Smooth muscle cell (in vitro differentiated cells): ENCODE measurements around the gene MRO. TPM values are rescaled to one million over a fixed set of nuclear protein-coding genes. Genes with fewer than 3 reads are reported as not detected.

ENCODE experiments used
- DNase-seq: peaks from one replicate; lab custom pipeline; 2025; ENCODE audit not compliant: unreplicated experiment; lab: John Stamatoyannopoulos, UW
- H2AFZ ChIP-seq: fragments of 200-600 bp; sonication (generic); 2 replicates; pipeline ENCODE4 v1.6.0; 2016; ENCODE audit warnings: antibody characterized with exemption, low read depth, mild to moderate bottlenecking
- H3F3A ChIP-seq: fragments of 200-600 bp; sonication (generic); 2 replicates; pipeline ENCODE4 v1.6.0; 2017; ENCODE audit warnings: antibody characterized with exemption, low read depth
- H3K27ac ChIP-seq: fragments of 200-600 bp; sonication (generic); 2 replicates; pipeline ENCODE4 v1.5.1; 2016; ENCODE audit warnings: low read depth, mild to moderate bottlenecking
- H3K27me3 ChIP-seq: fragments of 200-600 bp; sonication (generic); 2 replicates; pipeline ENCODE4 v1.6.1; 2016; ENCODE audit warnings: low read depth, mild to moderate bottlenecking
- H3K36me3 ChIP-seq: fragments of 200-600 bp; sonication (generic); 2 replicates; pipeline ENCODE4 v1.5.1; 2016; ENCODE audit warnings: low read depth
- H3K4me1 ChIP-seq: fragments of 200-600 bp; sonication (generic); 2 replicates; pipeline ENCODE4 v1.5.1; 2016; ENCODE audit warnings: low read depth
- H3K4me2 ChIP-seq: fragments of 200-600 bp; sonication (generic); 2 replicates; pipeline ENCODE4 v1.6.0; 2016; ENCODE audit warnings: mild to moderate bottlenecking
- H3K4me3 ChIP-seq: fragments of 200-600 bp; sonication (generic); 2 replicates; pipeline ENCODE4 v1.5.1; 2016; ENCODE audit warnings: mild to moderate bottlenecking
- H3K79me2 ChIP-seq: fragments of 200-600 bp; sonication (generic); 2 replicates; pipeline ENCODE4 v1.6.0; 2016; ENCODE audit warnings: low read depth, mild to moderate bottlenecking
- H3K9ac ChIP-seq: fragments of 200-600 bp; sonication (generic); 2 replicates; pipeline ENCODE4 v1.6.0; 2016; ENCODE audit warnings: low read depth
- H3K9me3 ChIP-seq: fragments of 200-600 bp; sonication (generic); replicated peaks from 2 replicates; pipeline ENCODE4 v1.5.1; 2016; ENCODE audit warnings: low read depth
- H4K20me1 ChIP-seq: fragments of 200-600 bp; sonication (generic); 2 replicates; pipeline ENCODE4 v1.6.0; 2016; ENCODE audit warnings: low read depth
- WGBS: methylation state at CpG from one replicate; pipeline ENCODE4 v1.1.7; 2016; ENCODE audit warnings: low lambda C conversion rate; 5-methylcytosine and 5-hydroxymethylcytosine counted together
- polyA plus RNA-seq: library from polyadenylated mRNA; unstranded; fragments of >200 nt; fragmentation: Nextera tagmentation; extraction: Ambion mirVana; gene quantifications from 2 replicates; pipeline ENCODE4 v1.2.1, GENCODE V29; 2016
- total RNA-seq: library from RNA; depleted of rRNA; stranded (reverse); fragments of >200 nt; gene quantifications from 2 replicates; pipeline ENCODE4 v1.2.3, GENCODE V29; 2014
- TF ChIP-seq, protein P1 (sequence below): fragments of 200-600 bp; sonication (generic); IDR thresholded peaks from 2 replicates; pipeline ENCODE4 v1.5.1; 2017; ENCODE audit warnings: borderline replicate concordance, mild to moderate bottlenecking, antibody characterized with exemption; ENCODE audit not compliant: insufficient read depth, poor library complexity, severe bottlenecking

Gene MRO
- total and polyA plus RNA-seq, 2 experiments from 2014 or later: not detected

GRCh38 chr18:50807176-50807575, 12.6 kb downstream of the MRO start:
- TF ChIP-seq, protein P1, sequence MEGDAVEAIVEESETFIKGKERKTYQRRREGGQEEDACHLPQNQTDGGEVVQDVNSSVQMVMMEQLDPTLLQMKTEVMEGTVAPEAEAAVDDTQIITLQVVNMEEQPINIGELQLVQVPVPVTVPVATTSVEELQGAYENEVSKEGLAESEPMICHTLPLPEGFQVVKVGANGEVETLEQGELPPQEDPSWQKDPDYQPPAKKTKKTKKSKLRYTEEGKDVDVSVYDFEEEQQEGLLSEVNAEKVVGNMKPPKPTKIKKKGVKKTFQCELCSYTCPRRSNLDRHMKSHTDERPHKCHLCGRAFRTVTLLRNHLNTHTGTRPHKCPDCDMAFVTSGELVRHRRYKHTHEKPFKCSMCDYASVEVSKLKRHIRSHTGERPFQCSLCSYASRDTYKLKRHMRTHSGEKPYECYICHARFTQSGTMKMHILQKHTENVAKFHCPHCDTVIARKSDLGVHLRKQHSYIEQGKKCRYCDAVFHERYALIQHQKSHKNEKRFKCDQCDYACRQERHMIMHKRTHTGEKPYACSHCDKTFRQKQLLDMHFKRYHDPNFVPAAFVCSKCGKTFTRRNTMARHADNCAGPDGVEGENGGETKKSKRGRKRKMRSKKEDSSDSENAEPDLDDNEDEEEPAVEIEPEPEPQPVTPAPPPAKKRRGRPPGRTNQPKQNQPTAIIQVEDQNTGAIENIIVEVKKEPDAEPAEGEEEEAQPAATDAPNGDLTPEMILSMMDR: no peak
- Histone ChIP-seq H3F3A (no peaks in the 10 kb centered on the region), H3K9ac (no peak overlapping the region), H3K79me2 (no peaks in the 10 kb centered on the region), H3K9me3 (no peaks in the 10 kb centered on the region), H3K4me2 (no peak overlapping the region), H3K36me3 (no peaks in the 10 kb centered on the region), H3K4me3 (no peak overlapping the region), H3K27ac (no peak overlapping the region), H2AFZ (no peak overlapping the region), H3K27me3 (no peaks in the 10 kb centered on the region), H4K20me1 (no peaks in the 10 kb centered on the region), H3K4me1 (no peaks in the 10 kb centered on the region)
- no peak for DNase-seq
- WGBS: 86% methylated on average over 2 of the region's 2 CpGs

DNA sequence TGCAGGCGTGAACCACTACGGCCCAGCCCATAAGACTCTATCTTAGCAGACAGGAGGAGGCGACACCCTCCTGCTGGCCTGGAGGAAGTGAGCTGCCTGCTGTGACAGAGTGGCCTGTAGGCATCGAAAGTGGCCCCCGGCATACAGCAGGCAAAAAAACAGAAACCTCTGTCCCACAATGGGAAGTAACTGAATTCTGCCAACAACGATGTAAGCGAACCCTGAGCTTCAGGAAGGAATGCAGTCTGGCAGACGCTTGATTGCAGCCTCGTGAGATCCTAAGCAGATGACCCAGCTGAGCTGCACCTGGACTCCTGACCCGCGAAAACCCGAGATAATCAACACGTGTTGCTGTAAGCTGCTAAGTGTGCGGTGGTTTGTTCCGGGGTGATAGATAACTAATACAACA, 13.6 kb downstream of the MRO start:
- WGBS: 53% methylated on average over 15 of the region's 15 CpGs
- no peaks in the 10 kb centered on the region for H3K27me3 ChIP-seq

DNA sequence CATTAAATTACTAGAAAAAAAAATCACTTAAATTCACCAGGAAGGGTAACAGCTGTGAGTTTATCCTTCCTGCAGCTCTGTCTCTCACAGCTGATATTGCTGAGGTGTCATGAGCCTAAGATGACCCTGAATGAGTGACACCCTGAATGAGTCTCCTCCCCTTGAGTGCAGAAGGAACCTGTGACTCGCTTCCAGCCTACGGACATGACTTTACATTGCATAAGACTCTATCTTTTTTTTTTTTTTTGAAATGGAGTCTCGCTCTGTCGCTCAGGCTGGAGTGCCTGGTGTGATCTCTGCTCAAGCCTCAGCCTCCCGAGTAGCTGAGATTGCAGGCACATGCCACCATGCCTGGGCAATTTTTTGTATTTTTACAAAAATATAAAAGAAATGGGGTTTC, 14.1 kb downstream of the MRO start:
- TF ChIP-seq, protein P1: no peak
- no peak overlapping the region for H3K27ac ChIP-seq
- no peaks in the 10 kb centered on the region for H3K4me1 ChIP-seq
- no peaks in the 10 kb centered on the region for H3K36me3 ChIP-seq
- no peaks in the 10 kb centered on the region for H3F3A ChIP-seq
- DNase-seq: no peak
- H3K4me2 ChIP-seq: no peak overlapping the region
- 75% methylated on average over 5 of the region's 5 CpGs for WGBS
- no peaks in the 10 kb centered on the region for H3K27me3 ChIP-seq
- no peaks in the 10 kb centered on the region for H3K9me3 ChIP-seq
- H2AFZ ChIP-seq: no peak overlapping the region
- no peaks in the 10 kb centered on the region for H4K20me1 ChIP-seq
- no peak overlapping the region for H3K9ac ChIP-seq
- H3K79me2 ChIP-seq: no peaks in the 10 kb centered on the region
- no peak overlapping the region for H3K4me3 ChIP-seq

More for the DNA sequence above, 13.6 kb downstream of the MRO start:
- H3F3A ChIP-seq: no peaks in the 10 kb centered on the region
- H3K4me1 ChIP-seq: no peaks in the 10 kb centered on the region
- H3K27ac ChIP-seq: no peak overlapping the region
- H3K36me3 ChIP-seq: no peaks in the 10 kb centered on the region
- H3K9me3 ChIP-seq: no peaks in the 10 kb centered on the region
- no peak overlapping the region for H3K4me3 ChIP-seq
- TF ChIP-seq, protein P1: no peak
- H3K4me2 ChIP-seq: no peak overlapping the region
- H3K9ac ChIP-seq: no peak overlapping the region
- H4K20me1 ChIP-seq: no peaks in the 10 kb centered on the region
- DNase-seq: no peak
- H2AFZ ChIP-seq: no peak overlapping the region
- H3K79me2 ChIP-seq: no peaks in the 10 kb centered on the region

DNA sequence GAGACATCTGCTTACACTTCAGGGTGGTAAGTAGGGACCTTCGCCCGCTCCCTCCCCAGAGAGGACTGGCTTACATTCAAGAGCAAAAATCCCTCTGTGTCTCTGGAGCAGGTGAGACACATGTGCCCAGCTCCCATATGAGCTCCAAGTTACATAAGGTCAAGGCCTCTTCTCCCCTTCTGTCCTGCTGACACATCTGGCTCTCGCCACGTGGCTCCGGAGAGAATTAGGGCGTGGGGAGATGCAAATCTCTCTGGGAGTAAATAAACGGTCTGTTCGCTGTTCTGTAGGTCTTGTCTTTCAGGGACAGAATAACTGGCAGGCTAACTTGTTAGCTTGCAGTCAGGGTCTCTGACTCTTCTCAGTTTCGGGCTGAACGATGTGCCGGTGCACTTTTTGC, 16.2 kb downstream of the MRO start:
- Histone ChIP-seq H4K20me1 (no peaks in the 10 kb centered on the region), H3K36me3 (no peaks in the 10 kb centered on the region), H3F3A (no peaks in the 10 kb centered on the region), H3K79me2 (no peaks in the 10 kb centered on the region), H3K27me3 (no peaks in the 10 kb centered on the region), H3K9ac (no peak overlapping the region), H3K4me1 (no peaks in the 10 kb centered on the region), H3K27ac (no peak overlapping the region), H3K4me2 (no peak overlapping the region), H3K4me3 (no peak overlapping the region), H3K9me3 (no peaks in the 10 kb centered on the region), H2AFZ (no peak overlapping the region)
- TF ChIP-seq, protein P1: no peak
- no peak for DNase-seq
- 87% methylated on average over 11 of the region's 11 CpGs for WGBS
